HG02973 (cell line): Measurements from ENCODE around the gene TCF12.

ENCODE experiments used
- ATAC-seq: cut with Tn5 transposase; IDR thresholded peaks from one replicate; pipeline ENCODE4 v1.9.1; 2021; ENCODE audit warnings: moderate library complexity; ENCODE audit not compliant: unreplicated experiment

The TCF12 gene

DNA sequence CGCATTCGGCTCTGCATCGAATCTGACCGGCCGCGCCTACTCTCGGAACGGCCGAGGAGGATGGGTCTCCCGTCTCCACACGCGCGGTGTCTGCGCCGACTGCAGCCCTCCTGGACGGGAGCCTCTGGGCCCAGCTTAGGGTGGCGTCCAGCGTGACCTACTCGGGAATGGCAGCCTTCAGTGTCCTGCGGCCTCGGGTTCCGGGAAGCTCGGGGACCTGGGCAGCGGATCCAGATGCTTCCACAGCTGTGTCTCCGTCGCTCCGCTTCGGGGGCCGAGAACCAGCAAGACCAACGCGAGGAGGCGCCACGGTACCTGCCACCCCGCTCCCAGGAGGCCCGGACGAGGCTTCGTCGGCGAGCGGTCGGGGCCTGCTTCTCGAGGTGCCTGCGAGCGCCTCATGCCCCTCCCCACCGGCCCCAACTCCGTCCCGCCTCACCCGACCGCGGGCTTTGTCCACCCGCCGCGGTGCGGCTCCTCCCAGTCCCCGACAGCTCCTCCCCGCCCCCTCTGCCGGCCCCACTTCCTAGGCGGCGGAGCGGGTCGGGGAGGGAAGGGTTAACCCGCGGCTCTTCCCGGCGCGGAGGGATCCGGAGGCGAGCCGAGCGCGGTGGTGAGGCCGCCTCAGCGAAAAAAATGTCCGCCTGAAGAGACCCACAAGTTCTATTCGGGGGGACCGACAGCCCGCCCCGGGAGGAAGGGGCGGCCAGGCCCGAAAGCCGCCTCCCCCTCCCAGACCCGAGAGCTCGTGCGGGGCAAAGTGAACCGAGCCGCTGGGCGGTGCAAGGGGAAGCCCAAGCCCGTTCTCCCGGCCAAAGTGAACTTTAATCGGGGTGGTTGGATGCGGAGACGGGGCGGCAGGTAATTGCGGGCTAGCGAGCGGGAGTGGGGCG, at the start of gene TCF12:
TSS of gene TCF12 (plus strand) at position 599 of the 893 bp plus-strand sequence. CDS start 1,270 bp downstream, outside the sequence.
- peak; percentile 66 for ATAC-seq

DNA sequence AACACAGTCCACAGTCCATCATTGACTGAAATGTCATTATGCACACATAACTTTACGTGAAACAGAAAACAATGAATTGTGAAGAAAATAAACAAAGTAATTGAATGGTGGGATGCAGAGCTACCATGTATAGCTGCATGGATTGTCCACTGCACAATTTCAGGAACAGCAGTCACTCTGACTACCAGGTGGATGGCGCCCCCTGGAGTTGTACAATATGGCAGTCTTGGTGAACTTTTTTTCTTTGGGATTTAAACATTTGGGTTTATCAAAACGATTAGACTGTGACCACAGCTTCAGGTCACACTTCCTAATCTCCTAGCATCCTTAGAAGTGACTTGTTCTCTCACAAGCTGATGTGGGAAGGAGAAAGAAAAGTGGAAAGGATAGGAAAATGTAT, 48.9 kb upstream of the TCF12 start:
- no peak for ATAC-seq

DNA sequence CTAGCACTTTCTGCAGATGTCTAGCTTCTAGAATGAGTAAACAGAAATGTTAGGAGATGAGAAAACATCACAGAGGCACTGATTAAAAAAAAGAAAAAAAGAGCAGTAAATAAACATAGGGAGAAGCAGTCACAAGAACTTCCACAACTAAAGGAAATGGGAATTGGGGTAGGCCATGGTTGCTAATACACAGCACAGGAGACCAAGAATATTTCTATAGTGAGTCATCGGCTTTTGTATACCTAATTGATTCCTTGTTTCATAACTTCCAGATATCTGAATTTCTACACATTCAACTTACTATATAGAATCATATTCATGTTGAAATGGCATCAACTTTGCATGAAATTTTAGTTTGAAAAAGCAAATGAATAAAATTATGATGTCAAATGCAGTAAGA, 47.3 kb upstream of the TCF12 start:
- ATAC-seq, result no peak

DNA sequence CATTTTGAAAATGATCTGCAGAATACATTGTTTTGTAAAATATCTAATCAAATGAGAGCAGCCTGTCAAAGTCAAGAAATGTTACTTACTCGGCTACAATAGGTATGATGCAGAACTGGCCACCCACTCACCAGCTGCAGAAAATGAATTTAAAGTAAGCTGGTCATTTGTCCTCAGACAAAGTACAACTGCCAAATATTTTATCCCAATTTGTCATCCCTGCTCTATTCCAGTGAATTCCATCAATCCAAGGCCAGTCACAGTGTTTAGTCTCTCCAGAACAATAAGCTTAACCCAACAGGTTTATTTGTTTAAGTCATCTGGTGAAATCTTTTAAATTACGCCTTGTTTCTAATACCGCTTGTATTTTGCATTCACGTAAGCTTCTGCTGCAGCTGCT, 46.6 kb upstream of the TCF12 start:
- ATAC-seq, result no peak

DNA sequence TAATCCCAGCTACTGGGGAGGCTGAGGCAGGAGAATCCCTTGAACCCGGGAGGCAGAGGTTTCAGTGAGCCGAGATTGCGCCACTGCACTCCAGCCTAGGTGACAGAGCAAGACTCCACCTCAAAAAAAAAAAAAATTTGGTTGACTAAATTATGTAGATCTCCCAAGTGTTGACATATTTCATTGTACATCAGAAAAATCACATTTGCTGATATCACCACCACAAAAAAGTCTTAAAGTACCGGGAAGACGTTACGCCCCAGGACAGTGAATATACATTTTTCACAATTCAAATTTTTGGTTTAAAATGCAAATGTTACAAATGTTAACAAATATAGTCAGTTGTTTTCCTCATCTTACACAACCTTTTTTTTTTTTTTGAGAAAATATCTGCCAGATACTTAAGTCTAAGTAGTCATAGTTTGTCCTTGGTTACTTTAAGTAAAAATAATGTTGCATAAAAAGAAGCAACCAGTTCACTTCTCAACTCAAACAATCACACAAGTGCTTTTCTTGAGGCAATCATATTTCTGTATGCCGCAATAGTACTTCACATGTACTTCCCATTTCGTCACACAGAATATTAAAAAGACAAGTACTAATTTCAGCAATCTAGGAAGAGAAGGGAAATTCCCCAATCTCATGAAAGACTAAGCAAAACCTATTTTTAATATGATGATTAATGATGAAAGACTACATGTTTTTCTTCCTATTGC, 41.0 kb upstream of the TCF12 start:
- no peak for ATAC-seq

DNA sequence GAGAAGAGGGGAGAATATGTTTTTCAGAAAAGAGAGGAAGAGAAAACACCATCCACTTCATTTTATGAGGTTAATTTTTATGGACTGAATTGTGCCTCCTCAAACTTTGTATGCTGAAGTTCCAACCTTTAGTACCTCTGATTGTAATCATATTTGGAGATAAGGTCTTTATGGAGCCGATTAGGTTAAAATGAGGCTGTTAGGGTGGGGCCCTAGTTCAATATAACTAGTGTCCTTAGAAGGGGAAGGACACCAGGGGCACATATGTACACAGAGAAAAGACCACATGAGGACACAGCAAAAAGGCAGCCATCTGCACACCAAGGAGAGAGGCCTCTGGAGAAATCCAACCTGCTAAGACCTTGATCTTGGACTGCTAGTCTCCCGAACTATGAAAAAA, 38.9 kb upstream of the TCF12 start:
- ATAC-seq, result no peak

DNA sequence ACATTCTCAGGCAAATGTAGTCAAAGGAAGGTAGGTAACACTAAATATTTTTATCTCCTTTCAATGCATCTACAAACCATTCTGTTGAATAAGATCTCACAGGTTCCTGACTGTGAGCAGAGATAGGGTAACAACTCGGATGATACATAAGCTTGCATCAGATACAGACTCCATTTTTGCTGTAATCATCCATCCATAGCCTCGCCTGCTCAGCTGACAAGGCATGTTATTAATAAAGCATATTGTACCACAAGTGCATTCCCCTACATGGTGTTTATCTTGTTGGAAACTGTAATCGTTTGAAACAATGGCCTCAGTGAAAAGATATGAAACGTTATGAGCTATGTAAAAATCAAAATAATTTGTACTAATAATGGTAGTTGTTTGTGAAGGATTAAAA, 35.4 kb upstream of the TCF12 start:
- no peak for ATAC-seq

DNA sequence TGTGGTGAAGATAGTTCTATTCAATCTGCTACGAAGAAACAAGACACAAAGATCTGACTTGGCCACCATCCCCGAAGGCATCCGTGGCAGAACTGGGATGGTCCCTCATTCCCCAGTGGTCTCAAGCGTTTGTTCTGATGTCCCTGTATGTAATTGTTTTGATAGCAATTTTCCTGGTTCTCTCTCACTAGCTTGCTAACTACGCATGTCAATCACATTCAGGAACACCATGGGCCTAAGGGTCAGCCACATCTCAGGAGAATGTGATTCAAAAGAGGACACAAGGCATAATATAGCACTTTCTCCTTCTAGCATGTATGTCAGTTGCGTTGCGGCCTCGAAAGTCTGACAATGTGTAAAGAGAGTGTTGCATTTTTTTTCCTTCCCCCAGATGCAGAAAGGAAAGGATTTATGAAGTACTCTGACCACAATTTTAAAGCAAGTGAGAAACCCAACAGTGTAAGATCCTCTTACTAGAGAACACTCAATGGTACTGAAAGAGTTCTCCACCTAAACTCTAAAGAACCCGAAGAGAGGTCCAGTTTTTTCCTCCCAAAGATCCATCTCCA, 32.0 kb upstream of the TCF12 start:
- no peak for ATAC-seq

DNA sequence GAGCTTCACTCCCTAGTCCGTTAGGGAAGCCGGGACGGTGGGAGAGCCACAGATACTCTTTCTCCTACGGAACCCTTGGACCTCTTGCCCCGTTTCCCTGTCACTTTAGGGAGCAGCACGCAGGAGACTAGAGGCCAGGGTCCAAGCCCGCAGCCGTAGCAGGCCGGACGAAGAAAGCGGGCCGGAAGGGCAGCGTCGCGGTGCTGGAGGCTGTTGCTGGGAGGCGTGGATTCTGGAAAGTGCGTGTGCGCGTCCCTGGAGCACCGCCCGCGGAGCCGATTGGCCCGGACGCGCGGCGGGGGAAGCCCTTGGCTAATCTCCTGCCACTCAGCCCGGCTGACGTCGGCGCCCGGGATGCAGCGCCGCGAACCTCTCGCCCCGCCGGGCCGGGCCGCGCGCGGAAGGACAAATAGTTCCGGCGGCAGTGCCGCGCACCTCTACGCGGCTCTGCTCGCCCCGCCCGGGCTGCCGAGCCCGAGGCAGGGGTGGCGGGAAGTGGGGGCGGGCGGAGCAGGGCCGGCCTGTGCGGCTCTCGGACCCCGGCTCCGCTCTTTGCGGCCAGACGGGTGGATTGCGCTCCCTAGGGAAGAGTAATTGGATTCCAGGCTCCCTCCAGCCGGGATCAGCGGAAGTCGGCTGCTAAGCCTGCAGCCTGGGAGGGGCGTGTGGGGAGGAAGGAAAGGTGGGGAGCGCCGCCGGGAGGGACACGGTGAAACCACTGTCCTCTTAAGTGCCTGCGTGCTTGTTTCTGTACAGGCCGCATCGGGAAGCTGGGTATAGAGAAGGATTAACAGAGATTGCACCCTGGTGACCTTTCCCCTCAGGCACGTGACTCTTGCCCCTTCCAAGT, 31.3 kb upstream of the TCF12 start:
- ATAC-seq, result peak; percentile 94

DNA sequence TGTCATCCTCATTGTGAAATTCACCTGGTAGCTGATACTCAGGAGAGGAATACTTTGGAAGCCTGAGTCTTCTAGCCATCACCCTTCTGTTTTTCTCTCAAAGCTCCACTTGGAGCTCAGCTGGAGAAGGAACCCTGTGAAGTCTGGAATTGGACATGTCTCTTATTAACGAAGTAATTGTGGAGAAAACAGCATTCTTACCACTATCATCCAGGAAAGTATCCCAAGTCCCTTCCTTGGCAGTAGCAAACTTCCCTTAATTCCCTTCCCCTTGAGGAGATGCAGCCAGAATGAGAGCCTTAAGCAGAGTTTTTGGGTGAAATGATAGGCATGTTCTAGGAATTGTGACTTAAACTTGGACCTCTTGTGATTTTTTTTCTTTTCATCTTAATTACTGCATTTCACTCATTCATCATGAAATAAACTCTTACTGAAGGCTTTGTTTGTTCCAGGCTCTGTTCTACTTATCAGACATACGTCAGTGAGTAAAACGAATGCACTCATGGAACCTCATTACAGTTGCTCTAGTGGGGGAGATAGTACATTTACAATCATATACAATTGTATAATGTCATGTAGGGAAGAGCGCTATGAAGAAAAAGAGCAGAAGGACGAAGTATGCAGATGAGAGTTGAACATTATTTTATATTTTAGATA, 30.5 kb upstream of the TCF12 start:
- ATAC-seq, result no peak

DNA sequence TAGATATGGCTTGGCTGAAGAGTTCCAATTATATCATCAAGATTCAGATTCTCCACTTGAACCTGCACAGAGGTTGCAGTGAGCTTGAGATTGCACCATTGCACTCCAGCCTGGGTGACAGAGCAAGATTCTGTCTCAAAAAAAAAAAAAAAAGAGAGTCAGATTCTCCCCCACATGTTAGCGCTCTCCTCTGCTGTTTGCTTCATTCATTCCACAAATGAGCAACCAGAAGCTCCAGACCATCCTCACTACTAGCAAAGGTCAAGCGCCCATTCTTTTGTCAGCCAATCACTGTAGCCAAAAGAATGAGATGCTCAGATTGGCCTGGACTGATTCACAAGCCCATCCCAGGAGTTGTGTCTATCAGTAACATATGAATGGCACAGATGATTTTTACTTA, 28.4 kb upstream of the TCF12 start:
- no peak for ATAC-seq

DNA sequence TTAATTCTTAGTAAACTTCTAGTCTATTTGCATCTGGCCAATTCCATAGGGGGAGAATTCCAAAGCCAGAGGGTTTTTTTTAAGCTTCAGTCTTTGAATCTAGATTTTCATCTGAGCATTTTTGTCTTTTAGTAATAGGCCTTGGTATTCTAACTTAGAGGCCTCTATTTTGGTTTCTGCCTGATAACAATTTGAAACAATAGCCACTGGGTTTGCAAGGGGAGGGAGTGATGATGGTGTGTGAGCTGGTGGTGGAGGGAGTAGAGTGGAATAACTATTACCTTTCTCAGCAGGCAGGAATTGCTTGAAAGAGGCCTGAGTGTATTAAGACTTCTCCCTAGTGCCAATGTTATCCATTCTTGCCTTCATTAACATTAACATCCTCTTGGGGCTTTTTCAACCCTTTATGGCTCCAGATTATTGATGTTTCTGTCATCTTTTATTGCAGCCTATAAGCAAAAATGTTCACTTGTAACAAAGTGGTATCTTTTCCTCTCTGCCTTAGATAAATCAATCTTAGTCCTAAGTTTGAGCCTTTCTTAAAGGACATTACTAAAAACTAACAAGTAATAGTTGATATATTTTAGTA, 26.5 kb upstream of the TCF12 start:
- ATAC-seq, result no peak

DNA sequence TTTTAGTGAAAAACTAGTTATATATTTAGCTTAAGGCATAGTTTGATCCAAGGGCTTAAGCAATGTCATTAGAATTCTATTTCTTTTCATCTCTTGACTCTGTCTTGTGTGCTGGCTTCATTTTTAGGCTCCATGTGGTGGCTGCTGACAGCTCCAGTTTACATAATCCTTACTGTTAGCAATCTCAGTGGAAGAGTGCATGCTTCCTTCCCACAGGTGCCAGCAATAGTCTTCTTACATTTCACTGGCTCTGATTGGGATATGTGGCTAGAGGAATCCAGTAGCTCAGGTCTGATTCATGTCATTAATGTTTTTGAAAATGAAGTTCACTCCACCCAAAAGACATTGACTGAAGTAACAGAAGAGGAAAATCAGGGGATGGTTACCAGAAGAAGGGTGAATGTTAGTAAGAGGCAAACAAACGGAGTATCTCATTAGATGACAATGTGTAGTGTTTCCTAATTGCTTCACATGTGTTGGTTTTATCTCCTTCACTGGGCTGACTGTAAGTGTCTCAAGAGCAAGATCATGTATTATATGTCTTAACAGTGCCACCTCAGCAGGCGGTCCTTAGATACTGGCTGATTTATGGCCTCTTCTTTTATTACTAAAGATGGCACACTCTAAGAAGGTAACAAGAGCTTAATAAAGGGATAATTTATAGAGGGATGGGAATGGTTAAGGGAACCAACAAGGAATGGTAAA, 25.6 kb upstream of the TCF12 start:
- ATAC-seq, result no peak

DNA sequence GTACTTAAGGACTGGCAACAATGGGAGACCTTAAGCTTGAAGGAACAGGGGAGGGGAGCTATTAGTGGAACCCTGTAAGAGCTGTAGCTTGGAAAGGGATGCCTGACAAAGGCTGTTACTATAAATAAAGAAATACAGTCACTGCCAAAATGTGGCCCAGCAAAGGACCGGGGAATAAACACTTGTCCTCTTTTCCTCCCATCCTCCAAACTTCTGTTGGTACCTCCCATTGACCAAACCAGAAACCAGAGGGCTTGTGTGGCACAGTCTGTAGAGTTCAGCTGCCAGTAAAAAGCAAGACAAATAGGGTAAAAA, 25.1 kb upstream of the TCF12 start:
- ATAC-seq, result no peak

DNA sequence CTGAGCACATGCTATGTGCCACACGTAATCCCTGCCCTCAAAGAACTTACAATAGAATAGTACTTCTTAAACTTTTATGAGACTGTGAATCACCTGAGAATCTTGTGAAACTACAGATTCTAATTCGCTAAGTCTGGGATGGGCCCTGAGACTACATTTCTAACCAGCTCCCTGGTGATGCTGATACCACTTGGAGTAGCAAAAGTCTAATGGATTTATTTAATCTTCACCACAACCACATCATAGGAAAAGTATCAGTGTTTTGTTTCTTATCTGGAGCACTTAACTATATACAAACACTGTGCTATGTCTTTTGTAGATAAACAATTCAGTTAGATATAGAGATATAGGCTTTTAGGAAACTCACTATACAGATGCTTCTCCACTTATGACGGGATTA, 23.8 kb upstream of the TCF12 start:
- ATAC-seq, result no peak

DNA sequence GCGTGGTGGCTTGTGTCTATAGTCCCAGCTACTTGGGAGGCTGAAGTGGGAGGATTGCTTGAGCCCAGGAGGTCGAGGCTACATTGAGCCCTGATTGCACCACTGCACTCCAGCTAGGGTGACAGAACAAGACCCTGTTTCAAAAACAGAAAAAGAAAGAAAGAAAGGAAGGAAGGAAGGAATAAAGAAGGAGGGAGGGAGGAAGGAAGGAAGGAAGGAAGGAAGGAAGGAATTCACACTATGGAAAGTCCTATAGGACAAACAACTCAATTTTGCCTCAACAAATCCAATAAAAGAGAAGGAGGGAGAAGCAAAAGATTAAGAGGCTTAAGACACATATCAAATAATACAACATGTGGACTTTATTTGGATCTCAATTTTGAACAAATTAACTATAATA, 16.5 kb upstream of the TCF12 start:
- ATAC-seq, result no peak

DNA sequence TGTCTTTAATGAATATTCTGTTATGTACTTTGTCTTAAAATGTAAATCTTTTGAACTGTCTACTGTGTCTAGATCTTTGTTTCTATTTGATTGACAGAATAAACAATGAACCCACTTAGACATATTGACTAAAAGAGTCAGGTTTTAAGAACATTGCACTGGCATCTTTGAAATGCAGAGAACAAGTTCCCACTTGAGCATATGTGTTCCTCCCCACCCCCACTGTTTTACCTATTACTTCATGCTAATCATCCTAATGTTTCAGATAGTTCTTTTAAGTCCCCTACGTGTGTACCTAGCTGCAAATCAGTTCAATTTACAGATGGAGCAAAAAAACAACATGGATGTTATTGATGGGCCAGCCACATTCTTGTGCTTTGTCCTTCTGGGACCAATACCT, 11.7 kb upstream of the TCF12 start:
- ATAC-seq, result no peak

DNA sequence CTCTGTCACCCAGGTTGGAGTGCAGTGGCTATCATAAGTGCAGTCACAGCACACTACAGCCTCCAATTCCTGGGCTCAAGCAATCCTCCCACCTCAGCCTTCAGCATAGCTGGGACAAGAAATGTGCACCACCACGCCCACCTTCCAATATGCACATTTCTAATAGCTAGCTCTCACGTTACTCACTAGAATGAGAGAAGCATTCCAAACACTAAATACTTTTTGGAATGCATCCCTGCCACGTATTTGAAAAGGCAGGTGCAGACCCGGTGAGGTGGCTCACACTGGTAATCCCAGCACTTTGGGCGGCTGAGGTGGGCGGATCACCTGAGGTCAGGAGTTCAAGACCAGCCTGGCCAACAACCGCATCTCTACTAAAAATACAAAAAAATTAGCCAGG, 7.6 kb upstream of the TCF12 start:
- ATAC-seq, result no peak

DNA sequence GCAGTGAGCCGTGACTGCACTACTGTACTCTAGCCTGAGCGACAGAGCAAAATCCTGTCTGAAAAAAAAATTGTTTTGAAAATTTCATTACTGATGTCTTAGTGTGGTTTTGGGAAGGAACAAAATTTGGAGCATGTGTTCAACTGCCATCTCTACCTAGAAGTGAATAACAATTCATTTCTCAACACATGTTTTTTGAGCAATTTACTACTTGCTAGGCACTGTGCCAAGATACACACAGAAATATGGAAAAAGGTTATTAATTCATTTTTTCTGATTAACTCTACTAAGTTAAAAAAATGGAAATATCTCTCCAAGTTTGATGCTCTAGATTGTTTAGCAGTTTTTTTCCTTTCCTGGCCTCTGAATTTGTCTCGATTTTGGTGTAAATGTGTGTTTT, 5.2 kb upstream of the TCF12 start:
- ATAC-seq, result no peak

DNA sequence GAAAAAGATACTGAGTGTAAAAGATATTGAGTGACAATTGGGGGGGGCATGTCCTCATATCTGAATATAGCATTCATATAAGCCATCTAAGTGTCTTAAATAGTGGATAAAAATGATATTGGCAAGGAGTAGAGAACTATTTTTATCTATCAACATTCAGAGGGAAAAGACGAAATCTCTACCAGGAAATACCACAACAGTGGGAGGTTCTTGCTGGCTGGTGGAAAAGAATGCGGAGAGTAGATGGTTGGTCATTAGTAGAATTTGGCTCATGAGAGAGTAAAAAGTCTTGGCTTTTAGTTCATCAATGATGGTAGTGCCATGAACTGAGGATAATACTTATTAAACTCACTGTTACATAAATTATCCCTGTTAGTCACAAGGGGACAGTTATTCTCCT, 4.8 kb upstream of the TCF12 start:
- no peak for ATAC-seq
